HG03025 (cell line): ENCODE measurements around the gene C16orf95.
"Not testable (repeated sequence)": the region's sequence is repeated elsewhere in the genome, so short reads cannot be mapped to it uniquely, and the experiment has no call there.

ENCODE experiments used
- ATAC-seq: cut with Tn5 transposase; IDR thresholded peaks from one replicate; pipeline ENCODE4 v1.9.1; 2021; ENCODE audit warnings: mild to moderate bottlenecking, moderate library complexity; ENCODE audit not compliant: unreplicated experiment, low FRiP score

Gene C16orf95

GRCh38 chr16:87316923-87317749, at the start of gene C16orf95:
Gene C16orf95 (minus strand): TSS chr16:87317392. CDS start chr16:87317242, 150 bp downstream.
- ATAC-seq = peak; percentile 82

- ATAC-seq = no peak
Observed at GRCh38 chr16:87366930-87367329, 49.7 kb upstream of the C16orf95 start.

DNA sequence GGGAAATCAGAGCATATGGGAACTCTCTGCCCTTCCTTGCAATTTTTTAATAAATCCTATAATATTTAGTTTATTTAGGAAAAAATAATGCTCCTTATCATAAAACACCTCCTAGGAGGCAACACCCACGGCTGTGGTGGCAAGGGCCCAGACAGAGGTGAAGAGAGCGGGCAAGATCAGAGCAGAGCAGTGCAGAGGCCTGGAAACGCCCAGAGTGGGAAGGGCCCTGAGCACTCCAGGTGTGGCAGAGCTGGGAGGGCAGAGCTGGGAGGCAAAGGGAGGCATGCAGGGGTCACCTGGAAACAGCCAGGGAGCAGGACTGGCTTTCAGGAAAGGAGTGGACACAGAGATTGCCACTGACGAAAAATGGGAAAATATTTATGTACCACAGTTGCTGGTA, 49.1 kb upstream of the C16orf95 start:
- ATAC-seq = no peak

- ATAC-seq = no peak
Observed at GRCh38 chr16:87365021-87365713, 48.0 kb upstream of the C16orf95 start.

DNA sequence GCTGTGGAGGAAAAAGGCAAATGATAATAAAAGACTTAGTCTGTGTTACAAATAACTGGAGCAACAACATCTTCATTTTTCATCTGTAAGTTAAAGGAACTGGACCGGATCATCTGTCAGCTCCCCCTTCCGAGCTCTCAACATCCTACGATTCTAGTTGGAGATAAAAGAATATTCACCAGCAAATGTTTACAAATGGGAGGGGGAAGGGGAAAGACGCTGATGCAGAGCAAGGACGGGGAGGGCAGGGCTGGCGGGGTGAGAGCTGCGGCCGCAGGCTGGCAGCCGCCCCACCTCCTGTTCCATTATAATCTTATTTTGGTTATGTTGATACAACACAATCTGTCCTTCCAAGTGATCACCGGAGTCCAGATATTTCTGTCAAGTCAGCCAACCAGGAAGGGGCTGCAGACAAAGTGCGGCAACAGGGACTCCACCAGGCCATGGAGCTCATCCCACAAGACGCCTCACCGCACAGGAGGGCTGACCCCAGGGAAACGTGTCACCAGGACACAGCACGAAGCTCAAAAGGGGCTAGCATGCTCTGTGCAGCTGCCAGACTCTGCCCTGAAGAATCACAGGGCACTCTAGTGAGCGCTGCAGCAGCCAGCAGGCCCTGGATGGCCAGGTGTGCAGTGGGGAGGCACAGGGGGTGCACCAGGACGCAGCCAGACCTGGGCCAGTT, 46.7 kb upstream of the C16orf95 start:
- no peak for ATAC-seq

GRCh38 chr16:87362828-87363559, 45.8 kb upstream of the C16orf95 start:
- not testable (repeated sequence) for ATAC-seq

GRCh38 chr16:87361916-87362619, 44.9 kb upstream of the C16orf95 start:
- no peak for ATAC-seq

DNA sequence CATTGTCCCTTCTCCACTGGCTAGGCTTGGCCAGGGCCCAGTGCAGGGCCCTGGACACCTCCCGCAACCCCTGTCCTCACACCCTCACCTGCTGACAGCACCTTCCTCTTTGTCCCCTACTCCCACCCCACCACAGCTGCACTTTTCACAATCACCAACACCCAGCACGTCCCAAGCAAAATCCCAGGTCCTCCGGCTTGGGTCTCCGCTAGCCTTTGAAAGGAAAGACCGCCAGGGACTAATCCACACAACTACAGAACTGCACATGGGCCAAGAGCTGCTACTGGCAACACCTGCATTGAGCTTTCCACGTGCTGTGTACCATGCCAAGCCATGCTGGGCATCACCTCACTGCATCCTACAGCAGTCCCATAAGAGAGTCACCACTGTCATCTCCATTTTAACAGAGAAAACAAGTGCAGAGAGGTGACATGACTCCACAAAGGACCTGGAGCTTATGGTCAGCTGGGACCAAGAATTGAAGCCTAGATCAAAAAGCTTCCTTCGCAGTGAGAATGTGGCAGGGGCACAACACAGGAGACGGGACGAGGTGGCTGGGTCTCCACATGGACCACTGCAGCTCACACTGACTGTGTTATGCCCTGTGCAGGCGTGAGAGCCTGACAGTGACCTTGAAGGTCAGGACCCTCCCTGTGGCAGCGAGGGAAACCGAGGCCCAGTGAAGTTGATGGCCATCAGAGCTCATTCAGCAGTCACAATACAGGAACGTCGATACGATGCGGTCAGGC, 43.8 kb upstream of the C16orf95 start:
- ATAC-seq = no peak

GRCh38 chr16:87359121-87359520, 41.9 kb upstream of the C16orf95 start:
- ATAC-seq = no peak

GRCh38 chr16:87358696-87359095, 41.5 kb upstream of the C16orf95 start:
- ATAC-seq = no peak

DNA sequence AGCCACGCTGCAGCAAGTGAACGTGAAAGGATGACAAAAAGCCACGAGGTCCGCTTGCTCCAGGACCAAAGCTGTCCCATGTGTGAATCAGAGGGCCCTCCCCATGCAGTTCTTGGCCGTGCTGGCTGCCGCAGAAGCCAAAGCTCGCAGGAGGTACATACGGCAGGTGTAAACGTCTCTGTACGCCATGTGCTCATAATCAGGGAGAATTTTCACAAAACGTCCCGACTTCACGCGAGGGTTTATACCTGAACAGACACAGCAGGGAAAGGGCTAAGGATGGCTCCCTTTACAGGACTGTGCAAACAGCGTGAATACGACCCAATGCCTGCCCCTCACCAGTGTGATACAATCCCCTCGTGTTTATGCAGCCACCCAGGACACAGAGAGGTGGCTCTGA, 41.1 kb upstream of the C16orf95 start:
- no peak for ATAC-seq

DNA sequence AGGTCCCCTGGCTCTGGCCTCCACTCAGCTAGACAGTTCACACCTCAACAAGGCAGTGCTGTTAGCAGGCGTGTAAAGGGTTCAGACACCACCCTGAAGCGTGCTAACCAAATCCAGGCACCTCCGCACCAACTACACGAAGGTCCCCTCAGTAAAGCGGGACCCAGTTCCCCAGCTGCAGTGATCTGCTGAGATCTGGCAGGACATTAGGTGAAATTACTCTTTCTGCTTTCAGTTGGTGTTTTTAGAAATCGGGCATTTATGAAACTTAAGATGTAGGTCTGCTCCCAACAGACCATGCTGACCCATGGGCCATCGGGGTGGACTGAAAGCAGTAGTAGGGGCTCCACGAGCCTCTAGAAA, 39.3 kb upstream of the C16orf95 start:
- no peak for ATAC-seq

- no peak for ATAC-seq
Observed at GRCh38 chr16:87353613-87354012, 36.4 kb upstream of the C16orf95 start.

DNA sequence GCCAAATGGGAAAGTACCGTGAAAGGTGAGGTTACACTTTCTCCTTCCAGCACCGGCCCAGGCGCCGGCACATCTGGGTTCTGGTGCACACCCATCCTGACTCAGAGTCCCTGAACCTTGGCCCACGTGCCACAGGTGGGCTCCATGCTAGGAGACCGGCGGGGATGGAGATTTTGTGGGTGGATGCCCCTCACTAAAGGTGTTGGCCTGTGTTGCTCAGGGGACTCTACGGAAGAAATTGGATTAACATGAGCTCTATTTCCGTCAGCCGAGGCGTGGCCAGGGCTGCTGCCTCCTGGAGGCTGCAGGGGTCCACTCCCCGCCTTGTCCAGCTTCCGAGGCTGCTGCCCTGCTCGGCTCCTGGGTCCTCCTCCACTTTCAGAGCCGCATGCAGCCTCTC, 35.6 kb upstream of the C16orf95 start:
- ATAC-seq = no peak

GRCh38 chr16:87351320-87351698, 34.1 kb upstream of the C16orf95 start:
- no peak for ATAC-seq

- ATAC-seq = no peak
Observed at GRCh38 chr16:87350681-87351319, 33.6 kb upstream of the C16orf95 start.

DNA sequence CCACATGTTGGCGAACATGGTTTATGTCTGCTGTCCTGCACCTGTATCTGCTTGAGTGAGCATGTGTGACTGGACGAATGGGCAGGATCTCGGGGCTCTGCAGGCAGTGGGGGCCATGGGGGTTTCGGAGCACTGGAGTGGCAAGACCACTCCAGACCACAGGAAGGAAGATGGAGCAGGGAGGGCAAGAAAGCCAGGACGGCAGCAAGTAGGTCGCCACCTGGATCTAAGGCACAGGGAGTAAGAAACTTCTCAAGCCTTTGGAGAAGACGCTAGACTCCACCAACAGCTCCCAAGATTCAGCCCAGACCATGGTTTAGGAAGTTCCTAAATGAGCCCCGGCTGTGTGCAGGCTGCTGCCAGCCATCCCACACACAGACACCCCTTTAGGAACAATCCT, 32.8 kb upstream of the C16orf95 start:
- ATAC-seq = no peak

DNA sequence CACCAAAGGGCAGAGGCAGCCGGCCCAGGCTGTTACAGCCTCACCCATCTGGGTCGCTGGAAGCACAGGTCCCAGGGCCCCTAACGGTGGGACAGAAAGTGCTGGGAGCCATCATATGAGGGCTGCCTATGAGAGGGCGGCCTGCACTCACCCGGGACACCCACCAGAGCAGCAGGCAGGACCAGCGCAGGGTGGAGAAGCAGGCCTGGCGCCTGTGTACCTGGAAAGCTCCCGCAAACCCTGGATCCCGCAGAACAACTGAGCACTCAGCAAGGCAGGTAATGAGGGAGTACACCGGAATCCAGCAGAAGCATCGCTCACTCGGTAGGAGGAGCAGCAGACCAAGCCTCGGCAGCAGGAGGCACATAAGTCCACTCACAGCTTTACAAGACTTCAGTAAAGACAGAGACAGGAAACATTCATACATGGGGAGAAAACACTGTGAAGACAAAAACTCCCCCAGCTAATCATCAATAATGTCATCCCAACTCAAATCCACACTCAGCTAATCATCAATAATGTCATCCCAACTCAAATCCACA, 31.5 kb upstream of the C16orf95 start:
- no peak for ATAC-seq
